DMS114 treated with DMSO at 0.1 percent for 48 hours (cell line): ENCODE measurements around the gene CDH15.
A peak's percentile ranks its signal among the peaks of the same experiment; 100 is the strongest.
"Not testable (repeated sequence)": the region's sequence is repeated elsewhere in the genome, so short reads cannot be mapped to it uniquely, and the experiment has no call there.

Experiments
- DNase-seq: peaks from one replicate; lab custom pipeline; 2025; ENCODE audit not compliant: unreplicated experiment; lab: John Stamatoyannopoulos, UW

CDH15 gene

GRCh38 chr16:89187032-89187769 is 15.7 kb downstream of the CDH15 start:
- no peak for DNase-seq

GRCh38 chr16:89187770-89188392 is 16.3 kb downstream of the CDH15 start:
- no peak for DNase-seq

DNA sequence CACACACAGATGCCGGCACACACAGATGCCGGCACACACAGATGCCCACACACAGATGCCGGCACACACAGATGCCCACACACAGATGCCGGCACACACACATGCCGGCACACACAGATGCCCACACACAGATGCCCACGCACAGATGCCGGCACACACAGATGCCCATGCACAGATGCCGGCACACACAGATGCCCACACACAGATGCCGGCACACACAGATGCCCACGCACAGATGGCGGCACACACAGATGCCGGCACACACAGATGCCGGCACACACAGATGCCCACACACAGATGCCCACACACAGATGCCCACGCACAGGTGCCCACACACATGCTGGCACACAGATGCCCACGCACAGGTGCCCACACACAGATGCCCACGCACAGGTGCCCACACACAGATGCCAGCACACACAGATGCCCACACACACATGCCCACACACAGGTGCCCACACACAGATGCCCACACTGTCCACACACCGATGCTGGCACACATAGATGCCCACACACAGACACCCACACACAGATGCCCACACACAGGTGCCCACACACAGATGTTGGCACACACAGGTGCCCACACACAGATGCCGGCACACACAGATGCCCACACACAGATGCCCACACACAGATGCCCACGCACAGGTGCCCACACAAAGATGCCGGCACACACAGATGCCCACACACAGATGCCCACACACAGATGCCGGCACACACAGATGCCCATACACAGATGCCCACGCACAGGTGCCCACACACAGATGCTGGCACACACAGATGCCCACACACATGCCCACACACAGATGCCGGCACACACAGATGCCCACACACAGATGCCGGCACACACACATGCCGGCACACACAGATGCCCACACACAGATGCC is 17.2 kb downstream of the CDH15 start:
- not testable (repeated sequence) for DNase-seq

GRCh38 chr16:89189358-89190025 is 17.9 kb downstream of the CDH15 start:
- DNase-seq, result no peak

DNA sequence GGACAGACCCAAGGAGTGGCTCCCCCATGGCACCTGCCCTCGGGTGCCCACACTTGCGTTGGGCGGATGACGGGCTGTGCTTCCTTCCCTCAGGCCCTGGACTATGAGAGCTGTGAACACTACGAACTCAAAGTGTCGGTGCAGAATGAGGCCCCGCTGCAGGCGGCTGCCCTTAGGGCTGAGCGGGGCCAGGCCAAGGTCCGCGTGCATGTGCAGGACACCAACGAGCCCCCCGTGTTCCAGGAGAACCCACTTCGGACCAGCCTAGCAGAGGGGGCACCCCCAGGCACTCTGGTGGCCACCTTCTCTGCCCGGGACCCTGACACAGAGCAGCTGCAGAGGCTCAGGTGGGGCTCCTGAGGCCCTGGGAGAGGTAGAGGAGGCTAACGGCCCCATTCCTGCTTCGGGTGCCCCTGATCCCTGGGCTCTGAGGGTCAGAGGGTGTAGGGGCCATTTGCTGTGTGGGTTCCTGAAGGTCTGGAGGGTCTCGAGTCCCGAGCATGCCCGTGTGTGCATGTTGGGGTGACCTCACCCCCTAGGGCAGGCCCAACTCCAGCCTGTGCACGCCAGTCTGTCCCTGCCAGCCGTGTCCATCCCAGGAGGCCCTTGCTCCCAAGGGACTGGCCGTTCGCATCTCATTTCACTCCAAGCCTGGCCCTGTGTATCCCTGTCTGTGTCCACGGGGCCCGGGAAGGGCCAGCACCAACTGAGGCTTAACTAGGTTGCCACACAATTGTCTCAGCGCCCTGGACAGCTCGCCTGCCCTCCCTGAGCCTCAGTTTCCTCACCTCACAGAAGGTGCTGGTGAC is 18.8 kb downstream of the CDH15 start:
- DNase-seq, result no peak

- no peak for DNase-seq
Observed at GRCh38 chr16:89191033-89191900, 19.7 kb downstream of the CDH15 start.

DNA sequence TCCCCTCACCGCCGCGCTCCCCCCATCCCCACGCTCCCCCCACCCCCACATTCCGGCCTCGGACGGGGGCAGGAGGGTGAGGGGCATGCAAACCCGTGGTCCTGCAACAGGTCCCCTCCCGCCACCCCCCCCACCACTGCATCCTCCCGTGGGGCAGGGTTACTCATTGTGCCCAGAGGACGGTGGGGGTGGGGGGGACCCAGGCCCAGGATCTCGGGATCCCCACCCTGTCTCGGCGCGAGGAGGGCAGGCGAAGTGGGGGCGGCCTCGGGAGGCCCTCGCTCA is 20.3 kb downstream of the CDH15 start:
- no peak for DNase-seq

- peak; percentile 27 for DNase-seq
Observed at GRCh38 chr16:89192186-89192955, 20.8 kb downstream of the CDH15 start.

- no peak for DNase-seq
Observed at GRCh38 chr16:89192956-89193575, 21.5 kb downstream of the CDH15 start.

DNA sequence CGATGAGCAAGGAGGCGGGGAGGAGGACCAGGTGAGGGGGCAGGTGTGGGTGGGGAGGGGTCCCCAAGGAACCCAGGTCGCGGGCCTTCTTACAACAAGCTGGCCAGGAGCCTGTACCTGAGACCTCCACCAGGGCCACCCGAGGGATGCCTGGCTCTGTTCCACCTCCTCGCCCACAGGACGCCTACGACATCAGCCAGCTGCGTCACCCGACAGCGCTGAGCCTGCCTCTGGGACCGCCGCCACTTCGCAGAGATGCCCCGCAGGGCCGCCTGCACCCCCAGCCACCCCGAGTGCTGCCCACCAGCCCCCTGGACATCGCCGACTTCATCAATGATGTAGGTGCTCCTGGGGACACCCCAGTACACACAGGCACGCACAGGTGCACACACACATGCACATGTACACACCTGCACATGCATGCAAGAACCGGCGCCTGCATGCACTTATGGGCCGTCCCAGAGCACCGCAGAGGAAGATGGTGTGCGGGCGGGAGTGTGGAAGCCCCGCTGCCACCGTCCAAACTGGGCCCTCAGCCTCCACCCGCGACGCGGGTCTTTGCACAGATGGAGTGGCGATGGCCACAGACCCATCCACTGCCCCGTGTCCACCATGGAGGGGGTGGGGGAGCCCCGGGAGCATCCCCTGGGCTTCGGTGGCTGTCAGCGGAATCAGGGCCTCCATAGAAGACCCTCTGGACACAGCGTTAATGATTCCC is 22.2 kb downstream of the CDH15 start:
- no peak for DNase-seq

- DNase-seq, result no peak
Observed at GRCh38 chr16:89194340-89195311, 23.1 kb downstream of the CDH15 start.

- no peak for DNase-seq
Observed at GRCh38 chr16:89195521-89196171, 24.1 kb downstream of the CDH15 start.

DNA sequence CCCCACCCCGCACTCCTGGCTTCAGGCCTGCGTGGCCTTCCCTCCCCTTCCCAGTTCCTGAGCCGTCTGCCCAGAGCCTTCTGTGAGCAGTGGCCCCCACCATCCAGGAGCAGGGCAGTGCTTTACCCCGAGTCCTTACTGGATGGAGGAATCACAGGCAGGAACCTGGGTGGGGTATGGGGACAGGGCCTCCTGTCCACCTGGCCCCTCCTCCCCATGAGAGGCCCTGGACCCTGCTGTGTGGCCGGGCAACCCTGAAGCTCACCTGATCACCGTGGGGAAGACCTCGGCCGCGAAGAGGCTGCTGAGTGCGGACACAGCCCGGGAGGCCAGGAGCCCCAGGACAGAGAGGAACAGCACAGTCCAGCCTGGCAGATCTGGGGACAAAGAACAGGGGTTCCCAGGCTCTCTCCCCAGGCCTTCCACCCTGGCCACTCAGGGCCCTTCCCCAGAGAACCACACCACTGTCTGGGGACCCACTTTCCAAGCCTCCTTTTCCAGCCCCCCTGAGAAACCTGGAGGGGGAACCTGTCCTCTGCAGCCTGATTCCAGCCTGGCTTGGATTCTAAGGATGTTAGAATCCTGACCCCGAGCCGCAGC is 25.6 kb downstream of the CDH15 start:
- DNase-seq, result no peak

DNA sequence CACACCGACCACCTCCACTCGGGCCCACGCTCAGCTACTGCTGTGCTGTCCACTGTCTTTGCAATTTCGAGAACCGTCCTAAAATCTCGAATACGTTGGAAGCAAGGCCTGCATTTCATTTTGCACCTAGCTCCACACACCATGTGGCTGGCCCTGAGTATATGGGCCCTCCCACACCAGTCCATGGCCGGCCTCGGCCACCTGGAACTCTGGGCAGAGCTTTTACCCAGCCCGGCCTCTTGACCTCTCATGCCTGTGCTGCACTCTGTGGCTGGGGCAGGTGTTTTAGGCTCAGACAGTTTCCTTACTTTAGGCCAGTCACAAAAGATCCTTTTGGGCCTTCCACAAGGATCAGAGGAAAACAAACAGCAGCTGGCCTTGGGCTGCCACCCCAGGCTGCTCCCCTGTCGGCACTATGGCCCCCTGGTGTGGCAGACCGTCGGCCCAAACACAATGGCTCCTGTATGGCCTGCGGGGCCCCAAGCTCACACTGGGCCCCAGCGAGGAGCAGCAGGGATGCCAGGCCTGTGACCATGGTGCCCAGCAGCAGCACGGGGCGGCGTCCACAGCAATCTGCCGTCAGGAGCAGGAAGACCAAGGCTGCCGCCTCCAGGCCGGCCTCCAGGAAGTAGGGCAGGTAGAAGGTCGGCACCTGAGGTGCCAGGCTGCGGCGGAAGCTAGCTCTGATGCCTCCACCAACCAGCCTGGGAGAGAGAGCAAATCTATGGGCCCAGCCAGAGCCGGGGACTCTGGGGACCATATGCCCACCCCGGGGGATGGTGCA is 26.3 kb downstream of the CDH15 start:
- DNase-seq, result no peak
